Liver (tissue), 9 donors: Measurements from ENCODE around the gene ERICH6. TPM values are rescaled to one million over a fixed set of nuclear protein-coding genes. Genes with fewer than 3 reads are reported as not detected.

ENCODE experiments used
- DNase-seq: peaks from one replicate; pipeline ENCODE4 v3.0.0-alpha.2; 2017; ENCODE audit warnings: low spot score
- H3K27ac ChIP-seq, 2 donors: one replicate each; pipeline ENCODE4 v1.7.0; 2013; ENCODE audit warnings: inconsistent platforms in 2 of 2, low read length in 2 of 2, control low read depth in 1 of 2, low read depth in 1 of 2, mild to moderate bottlenecking in 1 of 2
- H3K27me3 ChIP-seq, 4 donors: one replicate each; pipeline versions ENCODE4 v1.6.1 to v1.7.0; 2013; ENCODE audit warnings: low read length in 3 of 4, inconsistent platforms in 1 of 4, mild to moderate bottlenecking in 1 of 4, moderate library complexity in 1 of 4; ENCODE audit not compliant: control insufficient read depth in 4 of 4, insufficient read depth in 4 of 4
- H3K36me3 ChIP-seq, 4 donors: one replicate each; pipeline versions ENCODE4 v1.6.1 to v1.7.0; 2013; ENCODE audit warnings: low read length in 3 of 4, mild to moderate bottlenecking in 3 of 4, low read depth in 1 of 4, moderate library complexity in 1 of 4; ENCODE audit not compliant: control insufficient read depth in 4 of 4, insufficient read depth in 3 of 4
- H3K4me1 ChIP-seq, 4 donors: one replicate each; pipeline versions ENCODE4 v1.6.1 to v1.7.0; 2013; ENCODE audit warnings: low read length in 3 of 4, mild to moderate bottlenecking in 3 of 4, moderate library complexity in 1 of 4; ENCODE audit not compliant: control insufficient read depth in 4 of 4, insufficient read depth in 4 of 4
- H3K4me3 ChIP-seq, 3 donors: one replicate each; pipeline versions ENCODE4 v1.6.1 to v1.7.0; 2013; ENCODE audit warnings: low read length in 3 of 3, control low read depth in 1 of 3, low read depth in 1 of 3, mild to moderate bottlenecking in 1 of 3
- H3K9ac ChIP-seq, 2 donors: one replicate each; pipeline ENCODE4 v1.7.0; 2013; ENCODE audit warnings: low read length in 2 of 2, mild to moderate bottlenecking in 2 of 2, moderate library complexity in 2 of 2, control low read depth in 1 of 2, low read depth in 1 of 2
- H3K9me3 ChIP-seq, 4 donors: one replicate each; pipeline versions ENCODE4 v1.6.1 to v1.7.0; 2013; ENCODE audit warnings: low read length in 3 of 4; ENCODE audit not compliant: control insufficient read depth in 4 of 4
- CTCF ChIP-seq: fragments of 150-350 bp; IDR thresholded peaks from 2 replicates; pipeline ENCODE4 v1.5.1; 2017; ENCODE audit warnings: improper control_type of control experiment, low read depth, low read length; ENCODE audit not compliant: missing input control
- EGR1 ChIP-seq, 2 donors: IDR thresholded peaks; 2 replicates each; pipeline ENCODE4 v1.6.1; 2016 to 2018; ENCODE audit warnings: antibody characterized with exemption in 2 of 2, low read depth in 2 of 2
- GABPA ChIP-seq, 2 donors: IDR thresholded peaks in 1 of 2; conservative IDR thresholded peaks in 1 of 2; 2 replicates each; pipeline ENCODE4 v1.6.1; 2016; ENCODE audit warnings: antibody characterized with exemption in 2 of 2, mild to moderate bottlenecking in 1 of 2, moderate library complexity in 1 of 2
- JUND ChIP-seq, 2 donors: IDR thresholded peaks; 2 replicates each; pipeline ENCODE4 v1.6.1; 2016; ENCODE audit warnings: antibody characterized with exemption in 2 of 2
- MAX ChIP-seq: IDR thresholded peaks from 2 replicates; pipeline ENCODE4 v1.6.1; 2016; ENCODE audit warnings: antibody characterized with exemption
- RAD21 ChIP-seq, 2 donors: IDR thresholded peaks; 2 replicates each; pipeline ENCODE4 v1.6.1; 2016; ENCODE audit warnings: antibody characterized with exemption in 2 of 2, mild to moderate bottlenecking in 2 of 2
- RXRA ChIP-seq, 2 donors: IDR thresholded peaks; 2 replicates each; pipeline ENCODE4 v1.6.1; 2017 to 2018; ENCODE audit warnings: antibody characterized with exemption in 2 of 2, mild to moderate bottlenecking in 1 of 2
- SP1 ChIP-seq: IDR thresholded peaks from 2 replicates; pipeline ENCODE4 v1.6.1; 2018; ENCODE audit warnings: antibody characterized with exemption, mild to moderate bottlenecking
- TAF1 ChIP-seq: conservative IDR thresholded peaks from 2 replicates; pipeline ENCODE4 v1.6.1; 2016; ENCODE audit warnings: antibody characterized with exemption, mild to moderate bottlenecking
- YY1 ChIP-seq: IDR thresholded peaks from 2 replicates; pipeline ENCODE4 v1.6.1; 2016; ENCODE audit warnings: antibody characterized with exemption, mild to moderate bottlenecking
- WGBS: extraction: QIAGEN DNeasy Blood & Tissue Kit; methylation state at CpG from one replicate; pipeline ENCODE4 v1.1.7; 2013; 5-methylcytosine and 5-hydroxymethylcytosine counted together
- polyA plus RNA-seq, 2 donors: library from polyadenylated mRNA; stranded (reverse) in 1 of 2; unstranded in 1 of 2; fragments of 200-250 nt in 1 of 2; fragments of >200 nt in 1 of 2; fragmentation: Nextera tagmentation in 1 of 2; extraction: Ambion mirVana in 1 of 2; gene quantifications; one replicate each; pipeline versions ENCODE4 v1.2.1 to v1.2.3, GENCODE V29; 2013 to 2015
- total RNA-seq, 2 donors: library from RNA; depleted of rRNA; stranded (reverse); fragments of >200 nt; gene quantifications; one replicate each; pipeline ENCODE4 v1.2.3, GENCODE V29; 2014
- TF ChIP-seq, protein P1 (sequence below): IDR thresholded peaks from 2 replicates; pipeline ENCODE4 v1.6.1; 2016; ENCODE audit warnings: antibody characterized with exemption, mild to moderate bottlenecking
- TF ChIP-seq, protein P2 (sequence below): IDR thresholded peaks from 2 replicates; pipeline ENCODE4 v1.6.1; 2016; ENCODE audit warnings: antibody characterized with exemption
- donor health status: healthy.
- donor health status: healthy.
- donor health status: healthy.
- donor health status: healthy.
- donor health status: healthy.

The ERICH6 gene
- total and polyA plus RNA-seq, 4 donors: under 0.01 TPM; not detected in 3

GRCh38 chr3:150610785-150611184, 92.9 kb downstream of the ERICH6 start:
- DNase-seq: no peak
- Histone ChIP-seq H3K9ac (no peak overlapping the region), H3K36me3 (peaks cover 0 to 5% (median 1%) of the 10 kb centered on the region in 4 donors), H3K4me1 (peaks cover 3 to 15% (median 7%) of the 10 kb centered on the region in 4 donors), H3K27me3 (no peaks in the 10 kb centered on the region), H3K27ac (no peak overlapping the region), H3K9me3 (no peaks in the 10 kb centered on the region), H3K4me3 (no peak overlapping the region)
- WGBS: 15% methylated on average over 1 of the region's 1 CpG
- TF ChIP-seq SP1 (no peak), CTCF (no peak), JUND (IDR thresholded peaks at IDR 0.05) (no peak), TAF1 (no peak), MAX (no peak), RAD21 (IDR thresholded peaks at IDR 0.05) (no peak), YY1 (no peak), GABPA (IDR thresholded peaks at IDR 0.05 in 1 of 2, conservative IDR thresholded peaks at IDR 0.05 in 1 of 2) (no peak), RXRA (IDR thresholded peaks at IDR 0.05) (peak; percentile 9 to 18), EGR1 (IDR thresholded peaks at IDR 0.05; ENCODE audit: low read depth in 2 of 2) (no peak)
- TF ChIP-seq, protein P1, sequence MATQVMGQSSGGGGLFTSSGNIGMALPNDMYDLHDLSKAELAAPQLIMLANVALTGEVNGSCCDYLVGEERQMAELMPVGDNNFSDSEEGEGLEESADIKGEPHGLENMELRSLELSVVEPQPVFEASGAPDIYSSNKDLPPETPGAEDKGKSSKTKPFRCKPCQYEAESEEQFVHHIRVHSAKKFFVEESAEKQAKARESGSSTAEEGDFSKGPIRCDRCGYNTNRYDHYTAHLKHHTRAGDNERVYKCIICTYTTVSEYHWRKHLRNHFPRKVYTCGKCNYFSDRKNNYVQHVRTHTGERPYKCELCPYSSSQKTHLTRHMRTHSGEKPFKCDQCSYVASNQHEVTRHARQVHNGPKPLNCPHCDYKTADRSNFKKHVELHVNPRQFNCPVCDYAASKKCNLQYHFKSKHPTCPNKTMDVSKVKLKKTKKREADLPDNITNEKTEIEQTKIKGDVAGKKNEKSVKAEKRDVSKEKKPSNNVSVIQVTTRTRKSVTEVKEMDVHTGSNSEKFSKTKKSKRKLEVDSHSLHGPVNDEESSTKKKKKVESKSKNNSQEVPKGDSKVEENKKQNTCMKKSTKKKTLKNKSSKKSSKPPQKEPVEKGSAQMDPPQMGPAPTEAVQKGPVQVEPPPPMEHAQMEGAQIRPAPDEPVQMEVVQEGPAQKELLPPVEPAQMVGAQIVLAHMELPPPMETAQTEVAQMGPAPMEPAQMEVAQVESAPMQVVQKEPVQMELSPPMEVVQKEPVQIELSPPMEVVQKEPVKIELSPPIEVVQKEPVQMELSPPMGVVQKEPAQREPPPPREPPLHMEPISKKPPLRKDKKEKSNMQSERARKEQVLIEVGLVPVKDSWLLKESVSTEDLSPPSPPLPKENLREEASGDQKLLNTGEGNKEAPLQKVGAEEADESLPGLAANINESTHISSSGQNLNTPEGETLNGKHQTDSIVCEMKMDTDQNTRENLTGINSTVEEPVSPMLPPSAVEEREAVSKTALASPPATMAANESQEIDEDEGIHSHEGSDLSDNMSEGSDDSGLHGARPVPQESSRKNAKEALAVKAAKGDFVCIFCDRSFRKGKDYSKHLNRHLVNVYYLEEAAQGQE: no peak
- TF ChIP-seq, protein P2, sequence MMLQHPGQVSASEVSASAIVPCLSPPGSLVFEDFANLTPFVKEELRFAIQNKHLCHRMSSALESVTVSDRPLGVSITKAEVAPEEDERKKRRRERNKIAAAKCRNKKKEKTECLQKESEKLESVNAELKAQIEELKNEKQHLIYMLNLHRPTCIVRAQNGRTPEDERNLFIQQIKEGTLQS: peak; percentile 71

GRCh38 chr3:150609988-150610387, 93.7 kb downstream of the ERICH6 start:
- no peaks in the 10 kb centered on the region for H3K27me3 ChIP-seq
- H3K27ac ChIP-seq: no peak overlapping the region
- H3K4me3 ChIP-seq: no peak overlapping the region
- peaks cover 0 to 5% (median 1%) of the 10 kb centered on the region in 4 donors for H3K36me3 ChIP-seq
- H3K9me3 ChIP-seq: no peaks in the 10 kb centered on the region
- H3K4me1 ChIP-seq: peaks cover 3 to 15% (median 9%) of the 10 kb centered on the region in 4 donors
- 0% methylated on average over 1 of the region's 1 CpG for WGBS
- no peak for TF ChIP-seq TAF1
- TF ChIP-seq, protein P2: no peak
- no peak for TF ChIP-seq RAD21 (IDR thresholded peaks at IDR 0.05)
- no peak for DNase-seq
- no peak overlapping the region for H3K9ac ChIP-seq

Other genes with a start within 250 kb of the ERICH6 start
- gene SERP1, start 157.4 kb downstream of the ERICH6 start, total RNA-seq: 100 to 1,000 TPM; 116 to 254 TPM
- 100 to 1,000 TPM; 116 to 247 TPM for gene SERP1, start 157.4 kb downstream of the ERICH6 start, polyA plus RNA-seq
- 100 to 1,000 TPM in 1 of 2 donors, 10 to 100 TPM in 1; 65.9 to 104 TPM for gene EIF2A, start 157.1 kb downstream of the ERICH6 start, total RNA-seq
- 10 to 100 TPM; 23.6 to 28.5 TPM for gene EIF2A, start 157.1 kb downstream of the ERICH6 start, polyA plus RNA-seq
- gene SELENOT, start 100.6 kb downstream of the ERICH6 start, total RNA-seq: 100 to 1,000 TPM in 1 of 2 donors, 10 to 100 TPM in 1; 52.7 to 107 TPM
- gene SELENOT, start 100.6 kb downstream of the ERICH6 start, polyA plus RNA-seq: 10 to 100 TPM; 59.2 to 80.8 TPM
- 100 to 1,000 TPM in 1 of 2 donors, 10 to 100 TPM in 1; 18.2 to 104 TPM for gene SIAH2, start 59.2 kb upstream of the ERICH6 start, total RNA-seq
- gene SIAH2, start 59.2 kb upstream of the ERICH6 start, polyA plus RNA-seq: 10 to 100 TPM; 12.1 to 22.4 TPM
- not detected for gene MINDY4B, start 201.5 kb upstream of the ERICH6 start, total RNA-seq
- gene MINDY4B, start 201.5 kb upstream of the ERICH6 start, polyA plus RNA-seq: not detected